ENCODE results near the gene MAP7D3. TPM values are rescaled to one million over a fixed set of nuclear protein-coding genes. Genes with fewer than 3 reads are reported as not detected.
"Not testable (repeated sequence)": the region's sequence is repeated elsewhere in the genome, so short reads cannot be mapped to it uniquely, and the experiment has no call there.

Gene MAP7D3
- 7.6 and 11.5 TPM in 2 replicates for total RNA-seq (2014; rRNA removed; shearing (Covaris generic))

GRCh38 chrX:136251041-136251991 lies at the start of gene MAP7D3:
MAP7D3 (minus strand) TSS chrX:136251400; CDS start chrX:136251358, 42 bp downstream.
- no peaks in the 10 kb centered on the region for H3K36me3 ChIP-seq (replicated peaks; ENCODE audit: control insufficient read depth, insufficient read depth, low read length)
- peak; percentile 89 for DNase-seq
- no peaks in the 10 kb centered on the region for H3K27me3 ChIP-seq (ENCODE audit: control insufficient read depth, insufficient read depth, low read length)
- H3K4me3 ChIP-seq (ENCODE audit: insufficient read depth, low read depth, low read length): peak within 1 kb of the TSS; percentile 68

- H3K4me3 ChIP-seq (ENCODE audit: insufficient read depth, low read depth, low read length); H3K36me3 ChIP-seq (replicated peaks; ENCODE audit: control insufficient read depth, insufficient read depth, low read length); DNase-seq; H3K27me3 ChIP-seq (ENCODE audit: control insufficient read depth, insufficient read depth, low read length): not testable (repeated sequence)
These were observed 49.5 kb upstream of the MAP7D3 start, which contains the start of gene ADGRG4 for GRCh38 chrX:136300721-136301120. ADGRG4 (plus strand) TSS chrX:136300963; CDS start chrX:136308778, 7,815 bp downstream.

- Histone ChIP-seq H3K36me3 (replicated peaks; ENCODE audit: control insufficient read depth, insufficient read depth, low read length) (no peaks in the 10 kb centered on the region), H3K27me3 (ENCODE audit: control insufficient read depth, insufficient read depth, low read length) (no peaks in the 10 kb centered on the region), H3K4me3 (ENCODE audit: insufficient read depth, low read depth, low read length) (no peak overlapping the region)
- no peak for DNase-seq
These were observed 44.2 kb upstream of the MAP7D3 start for GRCh38 chrX:136295380-136295779.

- H3K36me3 ChIP-seq (replicated peaks; ENCODE audit: control insufficient read depth, insufficient read depth, low read length): no peaks in the 10 kb centered on the region
- no peaks in the 10 kb centered on the region for H3K27me3 ChIP-seq (ENCODE audit: control insufficient read depth, insufficient read depth, low read length)
- no peak overlapping the region for H3K4me3 ChIP-seq (ENCODE audit: insufficient read depth, low read depth, low read length)
- DNase-seq: no peak
These were observed 41.5 kb upstream of the MAP7D3 start for GRCh38 chrX:136292656-136293055.

- Histone ChIP-seq H3K27me3 (ENCODE audit: control insufficient read depth, insufficient read depth, low read length) (no peaks in the 10 kb centered on the region), H3K36me3 (replicated peaks; ENCODE audit: control insufficient read depth, insufficient read depth, low read length) (no peaks in the 10 kb centered on the region), H3K4me3 (ENCODE audit: insufficient read depth, low read depth, low read length) (no peak overlapping the region)
- no peak for DNase-seq
These were observed 40.6 kb upstream of the MAP7D3 start for GRCh38 chrX:136291824-136292223.

GRCh38 chrX:136286375-136286774 lies 35.2 kb upstream of the MAP7D3 start:
- H3K4me3 ChIP-seq (ENCODE audit: insufficient read depth, low read depth, low read length); H3K36me3 ChIP-seq (replicated peaks; ENCODE audit: control insufficient read depth, insufficient read depth, low read length); DNase-seq; H3K27me3 ChIP-seq (ENCODE audit: control insufficient read depth, insufficient read depth, low read length): not testable (repeated sequence)

GRCh38 chrX:136275553-136275952 lies 24.4 kb upstream of the MAP7D3 start:
- no peaks in the 10 kb centered on the region for H3K36me3 ChIP-seq (replicated peaks; ENCODE audit: control insufficient read depth, insufficient read depth, low read length)
- no peak overlapping the region for H3K4me3 ChIP-seq (ENCODE audit: insufficient read depth, low read depth, low read length)
- DNase-seq: no peak
- H3K27me3 ChIP-seq (ENCODE audit: control insufficient read depth, insufficient read depth, low read length): no peaks in the 10 kb centered on the region

- H3K36me3 ChIP-seq (replicated peaks; ENCODE audit: control insufficient read depth, insufficient read depth, low read length): no peaks in the 10 kb centered on the region
- no peak overlapping the region for H3K4me3 ChIP-seq (ENCODE audit: insufficient read depth, low read depth, low read length)
- H3K27me3 ChIP-seq (ENCODE audit: control insufficient read depth, insufficient read depth, low read length): no peaks in the 10 kb centered on the region
- no peak for DNase-seq
These were observed 22.8 kb upstream of the MAP7D3 start for GRCh38 chrX:136273986-136274385.

- DNase-seq: no peak
- Histone ChIP-seq H3K27me3 (ENCODE audit: control insufficient read depth, insufficient read depth, low read length) (no peaks in the 10 kb centered on the region), H3K36me3 (replicated peaks; ENCODE audit: control insufficient read depth, insufficient read depth, low read length) (no peaks in the 10 kb centered on the region), H3K4me3 (ENCODE audit: insufficient read depth, low read depth, low read length) (no peak overlapping the region)
These were observed 21.1 kb upstream of the MAP7D3 start for GRCh38 chrX:136272325-136272724.

GRCh38 chrX:136271300-136271699 lies 20.1 kb upstream of the MAP7D3 start:
- no peak overlapping the region for H3K4me3 ChIP-seq (ENCODE audit: insufficient read depth, low read depth, low read length)
- DNase-seq: no peak
- H3K27me3 ChIP-seq (ENCODE audit: control insufficient read depth, insufficient read depth, low read length): no peaks in the 10 kb centered on the region
- no peaks in the 10 kb centered on the region for H3K36me3 ChIP-seq (replicated peaks; ENCODE audit: control insufficient read depth, insufficient read depth, low read length)

- Histone ChIP-seq H3K4me3 (ENCODE audit: insufficient read depth, low read depth, low read length) (no peak overlapping the region), H3K36me3 (replicated peaks; ENCODE audit: control insufficient read depth, insufficient read depth, low read length) (no peaks in the 10 kb centered on the region), H3K27me3 (ENCODE audit: control insufficient read depth, insufficient read depth, low read length) (no peaks in the 10 kb centered on the region)
- DNase-seq: no peak
These were observed 18.7 kb upstream of the MAP7D3 start for GRCh38 chrX:136269921-136270320.

- Histone ChIP-seq H3K4me3 (ENCODE audit: insufficient read depth, low read depth, low read length) (no peak overlapping the region), H3K27me3 (ENCODE audit: control insufficient read depth, insufficient read depth, low read length) (no peaks in the 10 kb centered on the region), H3K36me3 (replicated peaks; ENCODE audit: control insufficient read depth, insufficient read depth, low read length) (no peaks in the 10 kb centered on the region)
- DNase-seq: no peak
These were observed 17.1 kb upstream of the MAP7D3 start for GRCh38 chrX:136268051-136269048.

- Histone ChIP-seq H3K4me3 (ENCODE audit: insufficient read depth, low read depth, low read length) (no peak overlapping the region), H3K27me3 (ENCODE audit: control insufficient read depth, insufficient read depth, low read length) (no peaks in the 10 kb centered on the region), H3K36me3 (replicated peaks; ENCODE audit: control insufficient read depth, insufficient read depth, low read length) (no peaks in the 10 kb centered on the region)
- DNase-seq: no peak
These were observed 15.6 kb upstream of the MAP7D3 start for GRCh38 chrX:136266828-136267227.

GRCh38 chrX:136262812-136263315 lies 11.7 kb upstream of the MAP7D3 start:
- Histone ChIP-seq H3K36me3 (replicated peaks; ENCODE audit: control insufficient read depth, insufficient read depth, low read length) (no peaks in the 10 kb centered on the region), H3K27me3 (ENCODE audit: control insufficient read depth, insufficient read depth, low read length) (no peaks in the 10 kb centered on the region), H3K4me3 (ENCODE audit: insufficient read depth, low read depth, low read length) (no peak overlapping the region)
- no peak for DNase-seq

Measured in H7 (cell line).